ENCODE measurements around the gene CDIPT. TPM values are rescaled to one million over a fixed set of nuclear protein-coding genes. Genes with fewer than 3 reads are reported as not detected.

CDIPT gene
- total and polyA plus RNA-seq, 2 of the 4 experiments (the other 2 are of a cell fraction): 47.1 to 100 TPM

- Histone ChIP-seq H2BK15ac (ENCODE audit: low read depth, low read length) (peak overlapping the region; percentile 77; the same call in 1 of the 3 replicates), H3K36me3 (ENCODE audit: control insufficient read depth, insufficient read depth, low read length) (peaks cover 6% of the 10 kb centered on the region), H3K4me1 (ENCODE audit: control insufficient read depth, insufficient read depth, low read length) (peaks cover 17% of the 10 kb centered on the region), H4K5ac (ENCODE audit: low read depth, low read length) (peak overlapping the region; percentile 31; the same call in 1 of the 2 replicates), H3K23ac (ENCODE audit: low read depth, low read length) (peak overlapping the region; percentile 91), H3K27ac (ENCODE audit: insufficient read depth, low read length) (peak overlapping the region; percentile 89), H4K20me1 (ENCODE audit: insufficient read depth, low read length) (no peaks in the 10 kb centered on the region; the same call in 1 of the 2 replicates), H3K9me1 (ENCODE audit: insufficient read depth, low read length) (peaks cover 9% of the 10 kb centered on the region), H2BK120ac (ENCODE audit: low read depth, low read length) (peak overlapping the region; percentile 44), H3K18ac (ENCODE audit: low read depth, low read length) (no peak overlapping the region; the same call in 1 of the 2 replicates), H3K27me3 (ENCODE audit: control insufficient read depth, insufficient read depth, low read length) (no peaks in the 10 kb centered on the region), H2AK5ac (ENCODE audit: low read depth, low read length) (peak overlapping the region; percentile 94), H3K14ac (replicated peaks; ENCODE audit: low read depth, low read length) (peak overlapping the region; percentile 89), H3K79me1 (ENCODE audit: low read depth in 1 of 2, low read length in 2 of 2) (peaks cover 18 to 68% of the 10 kb centered on the region in 2 experiments), H2AK9ac (replicated peaks; ENCODE audit: low read depth, low read length, poor library complexity) (peak overlapping the region; percentile 98), H2BK5ac (ENCODE audit: low read depth, low read length, poor library complexity, severe bottlenecking) (peak overlapping the region; percentile 95), H3K56ac (ENCODE audit: extremely low read depth, insufficient read depth, low read length) (peak overlapping the region; percentile 89), H4K8ac (ENCODE audit: low read depth in 2 of 2, low read length in 2 of 2) (peak overlapping the region; percentile 7 to 81), H3K4me3 (ENCODE audit: insufficient read depth, low read depth, low read length) (peak overlapping the region; percentile 62), H3K9me3 (ENCODE audit: control insufficient read depth, insufficient read depth, low read length) (no peaks in the 10 kb centered on the region), H4K91ac (ENCODE audit: insufficient read depth, low read depth, low read length) (peak overlapping the region; percentile 80), H2AFZ (replicated peaks; ENCODE audit: low read length, poor library complexity) (peak overlapping the region; percentile 98), H2BK20ac (ENCODE audit: low read depth, low read length) (no peak overlapping the region), H3K9ac (ENCODE audit: low read depth, low read length) (peak overlapping the region; percentile 79), H3K4ac (ENCODE audit: low read depth, low read length) (peak overlapping the region; percentile 72), H3K4me2 (ENCODE audit: low read depth, low read length) (peak overlapping the region; percentile 92)
- DNase-seq: peak; percentile 60
- ChIA-PET CTCF (interaction anchor here (0.8 to 2.1 kb wide), 4 partner anchors 10 to 116 kb away, joined by 3 to 10 read pairs (median 4); no protein-coding TSS in a partner anchor), POLR2A (ENCODE audit: unreplicated experiment) (interaction anchor here (0.7 kb wide), 1 partner anchor 83 kb away, joined by 4 read pairs; the partner anchor contains the start of gene ASPHD1)
- dilution Hi-C loops (cut with HindIII; ENCODE audit: low sequenced_read_pairs, unreplicated experiment): no loop called here
- no peak for TF ChIP-seq POLR2A (IDR thresholded peaks at IDR 0.05; ENCODE audit: low read depth, low read length)
- no peak for TF ChIP-seq USF2 (IDR thresholded peaks at IDR 0.05; ENCODE audit: low read depth, low read length)
- TF ChIP-seq MAZ (IDR thresholded peaks at IDR 0.05; ENCODE audit: borderline replicate concordance, low read depth, low read length): peak; percentile 66; the same call in 1 of the 2 replicates
- TF ChIP-seq CTCF (conservative IDR thresholded peaks at IDR 0.05; ENCODE audit: low read depth, low read length): no peak
- TF ChIP-seq SMC3 (IDR thresholded peaks at IDR 0.05; ENCODE audit: low read depth, low read length): no peak; the same call in 1 of the 2 replicates
- in situ Hi-C loops (cut with MboI; ENCODE audit: low sequenced_read_pairs): no loop called here
- intact Hi-C loops (cut with micrococcal nuclease): loop anchor here (1.0 to 5.0 kb wide), 2 partner anchors 117 to 205 kb away; partner anchors contain the start of gene C16orf92
- BruUV-seq (replicated peaks): no TSS peak
- WGBS, 2 experiments (ENCODE audit: extremely low coverage in 2 of 2, insufficient read length in 1 of 2): 0% methylated on average over 4 of the region's 37 CpGs; no CpG with 5 or more reads in 1 of the 2 experiments
- peak; percentile 51 for ATAC-seq (ENCODE audit: low read depth)
Measured at GRCh38 chr16:29816694-29817441, 46.2 kb downstream of the CDIPT start.

Measured in IMR-90 (cell line).